C4-2B (cell line): ENCODE data around the gene FNDC3B.

ENCODE experiments used
- H3K27ac ChIP-seq: fragments of 450-650 bp; 2 replicates; pipeline ENCODE4 v1.5.1; 2017
- CTCF ChIP-seq: fragments of 450-650 bp; conservative IDR thresholded peaks from 2 replicates; pipeline ENCODE4 v1.5.1; 2017; ENCODE audit warnings: mild to moderate bottlenecking
- ZFX ChIP-seq: fragments of 450-650 bp; IDR thresholded peaks from 2 replicates; pipeline ENCODE4 v1.6.1; 2017

The FNDC3B gene

DNA sequence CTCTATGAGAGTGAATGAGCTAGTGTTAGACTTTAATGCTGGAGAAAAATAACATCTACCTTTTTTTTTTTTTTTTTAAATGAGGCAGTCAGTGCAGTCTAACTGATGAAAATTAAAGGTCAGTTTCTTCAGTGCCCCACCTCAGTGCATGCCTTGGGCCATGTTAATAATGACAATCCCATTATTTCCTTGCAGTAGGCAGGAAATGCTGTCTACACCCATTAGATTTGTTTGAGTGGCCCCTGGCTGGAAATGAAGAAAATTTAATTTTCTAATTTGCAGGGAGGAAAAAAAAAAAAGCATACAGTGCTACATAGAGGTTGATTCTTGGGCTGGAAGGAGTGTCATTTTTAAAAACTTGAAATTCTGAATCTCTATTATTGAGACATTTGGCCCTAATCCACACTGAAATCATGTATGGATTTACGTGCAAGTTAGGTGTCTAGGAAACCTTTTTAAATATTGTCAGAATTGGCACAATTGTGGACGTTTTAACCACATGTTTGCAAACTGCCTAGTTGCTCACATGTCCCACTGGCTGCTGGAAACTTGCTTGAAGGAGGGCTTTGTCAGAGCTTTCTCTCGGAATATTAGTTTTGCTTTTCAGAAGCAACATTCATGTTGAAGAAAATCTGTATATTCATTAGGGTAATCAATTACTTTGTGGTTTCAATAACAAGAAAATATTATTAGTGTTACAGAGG lies 18.4 kb downstream of the FNDC3B start:
- no peak for TF ChIP-seq CTCF
- no peak for TF ChIP-seq ZFX

GRCh38 chr3:172059532-172059931 lies 20.2 kb downstream of the FNDC3B start:
- H3K27ac ChIP-seq, result no peak overlapping the region
- TF ChIP-seq ZFX (no peak), CTCF (no peak)

More for the DNA sequence above, 18.4 kb downstream of the FNDC3B start:
- H3K27ac ChIP-seq, result no peak overlapping the region

DNA sequence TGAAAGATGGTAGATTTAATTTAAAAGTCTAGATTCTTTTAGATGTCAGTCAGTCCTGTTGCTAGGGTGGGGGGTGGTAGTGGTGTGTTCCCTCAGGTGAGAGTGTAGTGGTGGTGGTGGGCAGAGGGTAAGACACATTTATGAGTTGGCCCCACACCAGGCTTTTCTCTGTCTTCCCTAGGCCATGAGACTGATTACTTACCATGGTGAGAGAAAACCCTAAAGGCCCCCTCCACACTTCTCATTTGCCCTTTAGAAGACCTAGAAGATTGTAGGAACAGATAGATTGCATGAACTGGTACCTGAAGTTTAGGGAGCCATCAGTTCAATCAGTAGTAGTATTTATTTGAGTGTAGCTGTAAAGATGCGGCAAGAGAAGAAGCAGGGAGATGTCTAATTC lies 20.9 kb downstream of the FNDC3B start:
- H3K27ac ChIP-seq, result no peak overlapping the region; the same call in 1 of the 2 replicates
- no peak for TF ChIP-seq ZFX
- no peak for TF ChIP-seq CTCF

DNA sequence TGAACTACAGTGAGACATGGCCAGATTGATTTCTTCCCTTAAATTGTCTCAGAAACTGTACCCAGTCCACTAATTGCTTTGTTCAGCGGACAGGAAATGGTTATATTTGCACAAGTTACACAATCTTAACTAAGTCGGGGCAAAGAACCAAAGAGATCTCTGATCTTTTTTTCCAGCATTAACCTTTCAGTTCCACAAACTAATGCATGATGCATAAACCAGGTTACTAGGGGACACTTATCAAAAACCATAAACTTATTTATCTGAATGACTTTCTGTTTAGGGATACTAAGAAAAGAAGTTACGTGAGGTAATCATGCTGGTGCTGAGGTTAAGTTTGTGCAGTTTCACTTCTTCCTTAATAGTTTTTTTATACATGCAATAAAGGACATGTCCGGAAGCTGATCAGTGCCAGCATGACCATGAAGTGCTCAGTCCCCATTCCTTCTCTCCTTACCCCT lies 22.4 kb downstream of the FNDC3B start:
- peak overlapping the region; percentile 43 for H3K27ac ChIP-seq
- no peak for TF ChIP-seq ZFX
- no peak for TF ChIP-seq CTCF

- no peak for TF ChIP-seq ZFX
- TF ChIP-seq CTCF, result no peak
- no peak overlapping the region for H3K27ac ChIP-seq
These were observed 23.4 kb downstream of the FNDC3B start for GRCh38 chr3:172062761-172063160.

DNA sequence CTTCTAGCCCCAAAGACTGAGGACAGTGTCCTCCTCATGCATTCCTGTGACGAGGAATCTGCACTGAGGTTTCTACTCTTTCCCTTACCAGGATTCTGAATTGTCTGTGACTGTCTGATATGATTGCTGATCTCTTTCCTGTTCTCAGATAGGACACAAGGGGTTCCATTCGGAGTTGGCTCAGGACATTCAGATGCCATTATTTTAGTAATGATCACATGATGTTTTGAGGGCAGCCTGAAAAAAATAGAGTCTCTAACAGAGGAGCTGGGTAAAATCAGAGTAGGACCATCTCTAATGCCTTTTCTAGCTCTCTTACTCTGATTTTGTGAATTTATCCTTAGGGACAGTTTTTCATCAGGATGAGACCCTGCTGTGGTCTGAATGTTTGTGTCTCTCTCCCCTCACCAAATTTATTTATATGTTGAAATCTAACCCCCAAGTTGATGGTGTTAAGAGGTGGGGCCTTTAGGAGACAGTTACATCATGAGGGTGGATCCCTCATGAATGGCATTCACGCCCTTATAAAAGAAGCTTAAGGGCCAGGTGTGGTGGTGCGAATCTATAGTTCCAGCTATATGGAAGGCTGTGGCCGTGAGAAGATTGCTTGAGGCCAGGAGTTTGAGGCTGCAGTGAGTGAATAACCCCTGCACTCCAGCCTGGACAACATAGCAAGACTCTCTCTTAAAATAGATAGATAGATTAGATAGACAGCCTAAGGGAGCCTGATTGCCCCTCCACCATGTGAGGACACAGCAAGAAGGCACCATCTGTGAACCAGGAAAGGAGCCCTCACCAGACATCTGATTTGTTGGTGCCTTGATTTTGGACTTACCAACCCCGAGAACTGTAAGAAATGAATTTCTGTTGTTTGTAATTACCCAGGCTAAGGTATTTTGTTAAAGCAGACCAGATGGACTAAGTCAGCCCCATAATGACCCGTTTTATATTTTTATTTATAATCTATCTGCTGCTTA lies 24.4 kb downstream of the FNDC3B start:
- no peak for TF ChIP-seq ZFX
- TF ChIP-seq CTCF, result no peak
- H3K27ac ChIP-seq, result no peak overlapping the region

DNA sequence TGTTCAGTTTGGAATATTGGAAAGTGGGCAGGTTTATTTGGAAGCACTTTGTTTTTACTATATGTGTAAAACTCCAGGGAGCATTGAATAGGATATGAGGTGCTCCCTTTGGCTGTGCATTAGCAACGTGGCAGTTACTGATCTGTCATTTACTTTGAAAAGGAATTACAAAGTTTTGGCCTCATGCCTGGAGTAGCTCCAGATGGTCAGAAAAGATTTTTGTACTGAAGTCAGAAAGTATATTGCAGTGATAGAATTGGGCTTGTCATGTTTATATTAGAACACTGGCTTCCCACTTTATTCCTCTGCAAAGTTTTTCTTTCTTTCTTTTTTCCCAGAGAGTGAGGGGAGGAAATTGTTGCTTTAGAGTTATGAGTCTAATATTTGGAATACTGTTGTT lies 26.1 kb downstream of the FNDC3B start:
- TF ChIP-seq ZFX (no peak), CTCF (no peak)

More for the DNA sequence above, 26.1 kb downstream of the FNDC3B start:
- H3K27ac ChIP-seq, result peak overlapping the region; percentile 23
